HL-60 (cell line): ENCODE data around the gene CDHR4.
A peak's percentile ranks its signal among the peaks of the same experiment; 100 is the strongest.
"Not testable (repeated sequence)": the region's sequence is repeated elsewhere in the genome, so short reads cannot be mapped to it uniquely, and the experiment has no call there.

Experiments used
- DNase-seq, 2 experiments: peaks; one replicate each; pipeline ENCODE4 v3.0.0-alpha.2; 2010 to 2020; ENCODE audit warnings: low read depth in 1 of 2, low spot score in 1 of 2
- H3K27ac ChIP-seq: fragments of 250-450 bp; sonication (Bioruptor Pico); replicated peaks from 2 replicates; pipeline ENCODE4 v1.5.1; 2020; ENCODE audit warnings: mild to moderate bottlenecking, moderate library complexity
- H3K27me3 ChIP-seq: fragments of 250-450 bp; sonication (Bioruptor Pico); 2 replicates; pipeline ENCODE4 v1.5.1; 2021; ENCODE audit warnings: mild to moderate bottlenecking, moderate library complexity; ENCODE audit not compliant: insufficient read depth, poor library complexity, severe bottlenecking
- H3K4me3 ChIP-seq: replicated peaks from 2 replicates; pipeline ENCODE4 v1.5.1; 2011; ENCODE audit warnings: mild to moderate bottlenecking, control low read depth, low read length; ENCODE audit not compliant: insufficient read depth
- GABPA ChIP-seq: IDR thresholded peaks from 2 replicates; pipeline ENCODE4 v1.6.1; 2012; ENCODE audit warnings: low read depth
- POLR2AphosphoS5 ChIP-seq: IDR thresholded peaks from 2 replicates; pipeline ENCODE4 v1.6.1; 2012; ENCODE audit warnings: low read depth
- SPI1 ChIP-seq: IDR thresholded peaks from 2 replicates; pipeline ENCODE4 v1.6.1; 2012; ENCODE audit warnings: low read depth, mild to moderate bottlenecking, borderline replicate concordance
- TF ChIP-seq, protein P1 (sequence below): IDR thresholded peaks from one replicate; pipeline ENCODE4 v1.5.1; 2011; ENCODE audit warnings: low read length, control low read depth, inconsistent platforms; ENCODE audit not compliant: insufficient read depth
- TF ChIP-seq, protein P2 (sequence below): IDR thresholded peaks from 2 replicates; pipeline ENCODE4 v1.6.1; 2012; ENCODE audit warnings: low read depth; ENCODE audit not compliant: insufficient replicate concordance

Gene CDHR4

DNA sequence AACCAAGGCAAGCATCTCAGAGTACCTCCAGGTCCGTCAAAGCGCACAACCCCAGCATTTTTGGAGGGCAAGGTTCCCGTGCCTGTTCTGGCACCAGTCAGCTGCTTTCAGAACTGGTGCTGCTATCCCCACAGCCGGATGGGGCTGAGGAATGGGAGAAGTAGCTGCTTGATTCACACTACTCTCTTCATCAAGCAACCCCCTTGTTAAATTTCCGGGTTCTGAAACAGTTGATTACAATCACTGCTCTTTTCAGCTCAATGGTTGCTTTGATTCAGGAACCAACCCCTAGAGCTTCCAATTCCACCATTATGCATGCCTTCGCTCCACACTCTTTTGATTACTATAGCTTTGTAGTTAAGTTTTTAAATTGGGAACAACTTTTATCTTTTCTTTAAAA, 26.3 kb upstream of the CDHR4 start:
- H3K27ac ChIP-seq = no peak overlapping the region
- no peak for DNase-seq
- TF ChIP-seq POLR2AphosphoS5 = no peak
- no peak for TF ChIP-seq SPI1
- no peak overlapping the region for H3K4me3 ChIP-seq
- no peaks in the 10 kb centered on the region for H3K27me3 ChIP-seq

DNA sequence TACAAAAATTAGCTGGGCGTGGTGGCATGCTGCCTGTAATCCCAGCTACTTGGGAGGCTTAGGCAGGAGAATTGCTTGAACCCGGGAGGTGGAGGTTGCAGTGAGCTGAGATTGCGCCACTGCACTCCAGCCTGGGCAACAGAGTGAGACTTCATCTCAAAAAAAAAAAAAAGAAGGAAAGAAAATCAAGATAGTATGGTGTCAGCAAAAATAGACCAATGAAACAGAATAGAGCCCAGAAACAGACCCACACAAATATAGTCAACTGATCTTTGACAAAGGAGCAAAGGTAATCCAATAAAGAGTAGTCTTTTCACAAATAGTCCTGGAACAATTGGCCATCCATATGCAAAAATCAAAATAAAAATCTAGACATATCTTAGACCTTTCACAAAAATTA, 23.5 kb upstream of the CDHR4 start:
- DNase-seq, H3K27ac ChIP-seq, H3K4me3 ChIP-seq, H3K27me3 ChIP-seq: not testable (repeated sequence)

DNA sequence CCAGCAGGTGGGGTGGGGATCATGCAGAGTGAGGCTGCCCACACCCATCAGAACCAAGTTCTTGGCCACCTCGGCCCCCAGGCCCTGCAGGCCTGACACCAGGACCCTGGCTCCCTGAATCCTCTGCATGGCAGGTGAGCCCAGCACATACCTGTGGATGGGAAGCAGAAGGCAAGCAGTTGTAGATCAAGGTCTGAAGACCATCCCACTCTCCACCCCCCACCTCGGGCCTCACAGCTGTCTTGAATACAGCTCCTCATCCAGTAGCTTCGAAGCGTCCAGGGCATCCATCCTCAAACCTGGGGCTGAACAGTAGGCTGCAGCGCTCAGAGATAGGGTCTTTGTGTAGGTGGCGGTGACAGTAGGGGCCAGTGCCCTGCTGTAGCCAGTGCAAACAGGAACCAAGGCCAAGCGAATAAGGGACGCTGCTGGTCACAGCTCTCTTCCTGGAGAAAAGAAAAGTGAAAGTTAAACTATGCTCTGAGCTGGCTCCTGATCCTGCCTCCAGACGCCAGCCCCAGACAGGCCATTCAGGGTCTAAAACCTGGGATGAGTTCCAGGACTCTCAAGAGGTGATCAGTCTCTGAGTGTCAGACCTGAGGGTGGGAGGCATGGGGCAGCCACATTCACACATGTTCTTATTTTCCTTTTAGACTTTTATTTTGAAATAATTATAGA, 14.0 kb upstream of the CDHR4 start, which contains the start of gene UBA7:
Gene UBA7 (minus strand): TSS at position 457 of the 678 bp plus-strand sequence. CDS start 166 bp downstream, at position 291.
- peak within 1 kb of the TSS; percentile 65 for H3K27ac ChIP-seq
- peak within 1 kb of the TSS; percentile 34 for H3K4me3 ChIP-seq
- DNase-seq = peak in 1 of 2 experiments; percentile 57
- H3K27me3 ChIP-seq = no peaks in the 10 kb centered on the region
- TF ChIP-seq GABPA (no peak), POLR2AphosphoS5 (peak; percentile 56; the same call in 1 of the 2 replicates)

DNA sequence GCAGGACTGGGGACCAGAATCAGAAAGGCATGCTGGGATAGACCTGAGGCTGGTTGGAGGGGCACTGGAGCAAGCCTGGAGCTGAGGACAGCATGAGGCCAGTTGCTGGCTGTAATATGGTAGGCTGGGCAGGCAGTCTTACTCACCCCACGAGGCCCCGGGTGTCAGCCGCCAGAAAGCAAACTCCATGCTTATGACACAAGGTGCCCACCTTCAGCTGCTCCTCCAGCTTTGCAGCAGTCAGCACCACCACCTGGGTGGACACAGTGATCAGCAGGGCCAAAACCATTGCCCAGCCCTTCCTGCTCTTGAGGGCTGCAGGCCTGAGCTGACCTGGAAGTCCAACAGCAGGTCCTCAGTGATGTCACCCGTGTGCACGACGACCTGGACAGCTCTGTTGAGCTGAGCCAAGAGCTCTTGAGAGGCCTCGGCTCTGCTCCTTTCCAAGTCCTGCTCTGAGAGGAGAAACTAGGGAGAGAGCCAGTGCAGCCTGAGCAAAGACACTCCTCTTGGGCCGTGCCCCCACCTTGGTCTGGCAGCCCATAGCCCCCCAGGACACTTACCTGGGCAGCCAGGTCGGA, 13.3 kb upstream of the CDHR4 start:
- Histone ChIP-seq H3K27ac (peak overlapping the region; percentile 65), H3K4me3 (peak overlapping the region; percentile 34), H3K27me3 (no peaks in the 10 kb centered on the region)
- DNase-seq = no peak
- TF ChIP-seq POLR2AphosphoS5 (no peak), SPI1 (no peak), GABPA (no peak)
- TF ChIP-seq, protein P1, sequence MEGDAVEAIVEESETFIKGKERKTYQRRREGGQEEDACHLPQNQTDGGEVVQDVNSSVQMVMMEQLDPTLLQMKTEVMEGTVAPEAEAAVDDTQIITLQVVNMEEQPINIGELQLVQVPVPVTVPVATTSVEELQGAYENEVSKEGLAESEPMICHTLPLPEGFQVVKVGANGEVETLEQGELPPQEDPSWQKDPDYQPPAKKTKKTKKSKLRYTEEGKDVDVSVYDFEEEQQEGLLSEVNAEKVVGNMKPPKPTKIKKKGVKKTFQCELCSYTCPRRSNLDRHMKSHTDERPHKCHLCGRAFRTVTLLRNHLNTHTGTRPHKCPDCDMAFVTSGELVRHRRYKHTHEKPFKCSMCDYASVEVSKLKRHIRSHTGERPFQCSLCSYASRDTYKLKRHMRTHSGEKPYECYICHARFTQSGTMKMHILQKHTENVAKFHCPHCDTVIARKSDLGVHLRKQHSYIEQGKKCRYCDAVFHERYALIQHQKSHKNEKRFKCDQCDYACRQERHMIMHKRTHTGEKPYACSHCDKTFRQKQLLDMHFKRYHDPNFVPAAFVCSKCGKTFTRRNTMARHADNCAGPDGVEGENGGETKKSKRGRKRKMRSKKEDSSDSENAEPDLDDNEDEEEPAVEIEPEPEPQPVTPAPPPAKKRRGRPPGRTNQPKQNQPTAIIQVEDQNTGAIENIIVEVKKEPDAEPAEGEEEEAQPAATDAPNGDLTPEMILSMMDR = no peak
- TF ChIP-seq, protein P2, sequence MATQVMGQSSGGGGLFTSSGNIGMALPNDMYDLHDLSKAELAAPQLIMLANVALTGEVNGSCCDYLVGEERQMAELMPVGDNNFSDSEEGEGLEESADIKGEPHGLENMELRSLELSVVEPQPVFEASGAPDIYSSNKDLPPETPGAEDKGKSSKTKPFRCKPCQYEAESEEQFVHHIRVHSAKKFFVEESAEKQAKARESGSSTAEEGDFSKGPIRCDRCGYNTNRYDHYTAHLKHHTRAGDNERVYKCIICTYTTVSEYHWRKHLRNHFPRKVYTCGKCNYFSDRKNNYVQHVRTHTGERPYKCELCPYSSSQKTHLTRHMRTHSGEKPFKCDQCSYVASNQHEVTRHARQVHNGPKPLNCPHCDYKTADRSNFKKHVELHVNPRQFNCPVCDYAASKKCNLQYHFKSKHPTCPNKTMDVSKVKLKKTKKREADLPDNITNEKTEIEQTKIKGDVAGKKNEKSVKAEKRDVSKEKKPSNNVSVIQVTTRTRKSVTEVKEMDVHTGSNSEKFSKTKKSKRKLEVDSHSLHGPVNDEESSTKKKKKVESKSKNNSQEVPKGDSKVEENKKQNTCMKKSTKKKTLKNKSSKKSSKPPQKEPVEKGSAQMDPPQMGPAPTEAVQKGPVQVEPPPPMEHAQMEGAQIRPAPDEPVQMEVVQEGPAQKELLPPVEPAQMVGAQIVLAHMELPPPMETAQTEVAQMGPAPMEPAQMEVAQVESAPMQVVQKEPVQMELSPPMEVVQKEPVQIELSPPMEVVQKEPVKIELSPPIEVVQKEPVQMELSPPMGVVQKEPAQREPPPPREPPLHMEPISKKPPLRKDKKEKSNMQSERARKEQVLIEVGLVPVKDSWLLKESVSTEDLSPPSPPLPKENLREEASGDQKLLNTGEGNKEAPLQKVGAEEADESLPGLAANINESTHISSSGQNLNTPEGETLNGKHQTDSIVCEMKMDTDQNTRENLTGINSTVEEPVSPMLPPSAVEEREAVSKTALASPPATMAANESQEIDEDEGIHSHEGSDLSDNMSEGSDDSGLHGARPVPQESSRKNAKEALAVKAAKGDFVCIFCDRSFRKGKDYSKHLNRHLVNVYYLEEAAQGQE = no peak

DNA sequence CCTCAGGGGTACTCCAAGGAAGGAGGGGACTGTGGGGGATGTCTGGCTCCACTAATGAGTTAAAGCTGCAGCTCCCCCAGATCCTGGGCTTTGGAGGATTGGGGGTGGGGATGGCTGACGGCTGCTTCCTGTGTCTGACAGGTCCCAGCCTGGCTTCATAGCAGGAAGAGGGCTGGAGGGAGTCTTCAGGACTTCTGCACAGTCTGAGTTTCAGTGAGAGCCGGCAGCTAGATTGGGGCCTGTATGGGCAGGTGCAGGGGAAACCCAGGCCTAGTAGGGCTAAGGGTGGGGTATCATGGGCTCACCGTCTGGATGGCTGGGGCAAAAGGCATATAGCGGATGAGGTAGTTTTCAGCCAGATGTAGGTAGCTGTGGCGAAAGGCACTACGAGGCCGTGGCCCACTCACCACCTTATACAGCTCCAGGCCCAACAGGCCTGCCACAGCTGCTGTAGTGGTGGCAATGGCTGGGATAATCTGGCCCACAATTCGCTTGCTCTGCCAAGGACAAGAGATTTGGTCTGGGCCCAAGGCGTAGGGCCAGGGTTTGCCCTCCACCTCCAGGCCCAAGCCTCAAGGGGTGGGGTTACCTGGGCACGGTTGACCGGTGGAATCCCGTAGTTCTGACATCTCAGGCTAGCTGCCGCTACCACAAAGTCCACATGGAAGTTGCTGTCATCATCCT, 7.9 kb upstream of the CDHR4 start:
- H3K4me3 ChIP-seq = no peak overlapping the region
- H3K27ac ChIP-seq = peak overlapping the region; percentile 89
- H3K27me3 ChIP-seq = no peaks in the 10 kb centered on the region
- DNase-seq = peak in 1 of 2 experiments; percentile 45
- TF ChIP-seq POLR2AphosphoS5 = no peak
- TF ChIP-seq, protein P2 = no peak
- no peak for TF ChIP-seq GABPA
- no peak for TF ChIP-seq SPI1
- TF ChIP-seq, protein P1 = no peak
